Right lung (tissue), 5 donors: ENCODE data around the gene ADAM10. TPM values are rescaled to one million over a fixed set of nuclear protein-coding genes. Genes with fewer than 3 reads are reported as not detected.
"Not testable (repeated sequence)": the region's sequence is repeated elsewhere in the genome, so short reads cannot be mapped to it uniquely, and the experiment has no call there.

ENCODE experiments used
- DNase-seq, 2 donors: peaks; one replicate each; pipeline ENCODE4 v3.0.0-alpha.2; 2013
- polyA plus RNA-seq, 5 donors: library from polyadenylated mRNA; unstranded; fragments of 120-200 nt; gene quantifications; one replicate each; pipeline versions ENCODE4 v1.2.1 to v1.2.3, GENCODE V29; 2013; ENCODE audit warnings: inconsistent platforms in 1 of 5, low replicate concordance in 1 of 5; ENCODE audit not compliant: insufficient read length in 5 of 5, insufficient read depth in 1 of 5

Gene ADAM10
- polyA plus RNA-seq, 5 donors: 97.8 to 167 (median 151) TPM

- DNase-seq: no peak
These were observed 67.3 kb downstream of the ADAM10 start for GRCh38 chr15:58682234-58682633.

- no peak for DNase-seq
These were observed 70.8 kb downstream of the ADAM10 start for GRCh38 chr15:58678683-58679082.

- no peak for DNase-seq
These were observed 72.1 kb downstream of the ADAM10 start for GRCh38 chr15:58677426-58677825.

- no peak for DNase-seq
These were observed 72.7 kb downstream of the ADAM10 start for GRCh38 chr15:58676766-58677165.

- no peak for DNase-seq
These were observed 78.3 kb downstream of the ADAM10 start for GRCh38 chr15:58671186-58671585.

- no peak for DNase-seq
These were observed 80.4 kb downstream of the ADAM10 start for GRCh38 chr15:58669108-58669507.

- DNase-seq: no peak
These were observed 82.5 kb downstream of the ADAM10 start for GRCh38 chr15:58666957-58667356.

GRCh38 chr15:58665672-58666071, 83.8 kb downstream of the ADAM10 start:
- DNase-seq: no peak

GRCh38 chr15:58650102-58650501, 99.4 kb downstream of the ADAM10 start:
- no peak for DNase-seq

- no peak for DNase-seq
These were observed 100.3 kb downstream of the ADAM10 start for GRCh38 chr15:58649175-58649574.

GRCh38 chr15:58643996-58644395, 105.5 kb downstream of the ADAM10 start:
- DNase-seq: no peak

GRCh38 chr15:58641660-58642059, 107.8 kb downstream of the ADAM10 start:
- DNase-seq: peak in 1 of 2 donors; percentile 6

- no peak for DNase-seq
These were observed 109.5 kb downstream of the ADAM10 start for GRCh38 chr15:58639992-58640391.

GRCh38 chr15:58639002-58639756, 110.3 kb downstream of the ADAM10 start:
- DNase-seq: no peak

GRCh38 chr15:58632789-58633188, 116.7 kb downstream of the ADAM10 start:
- no peak for DNase-seq

GRCh38 chr15:58631319-58631718, 118.2 kb downstream of the ADAM10 start:
- no peak for DNase-seq

GRCh38 chr15:58629625-58630024, 119.9 kb downstream of the ADAM10 start:
- no peak for DNase-seq

GRCh38 chr15:58628206-58628947, 121.1 kb downstream of the ADAM10 start:
- no peak for DNase-seq

GRCh38 chr15:58627701-58628100, 121.8 kb downstream of the ADAM10 start:
- DNase-seq: no peak

GRCh38 chr15:58627046-58627445, 122.5 kb downstream of the ADAM10 start:
- no peak for DNase-seq

- no peak for DNase-seq
These were observed 123.1 kb downstream of the ADAM10 start for GRCh38 chr15:58626378-58626777.

- no peak for DNase-seq
These were observed 126.6 kb downstream of the ADAM10 start for GRCh38 chr15:58622877-58623276.

- DNase-seq: not testable (repeated sequence)
These were observed 129.2 kb downstream of the ADAM10 start for GRCh38 chr15:58620268-58620667.
